Stimulated activated CD4-positive, alpha-beta T cell treated with anti-CD3 and anti-CD28 coated beads, Interleukin-4, amount 100 ng/mL, for 24 hours (primary cell): ENCODE measurements around the gene ITGB8.
"Not testable (repeated sequence)": the region's sequence is repeated elsewhere in the genome, so short reads cannot be mapped to it uniquely, and the experiment has no call there.

ENCODE experiments used
- DNase-seq: peaks from one replicate; pipeline ENCODE4 v3.0.0-alpha.2; 2020

The ITGB8 gene

GRCh38 chr7:20330239-20330927, at the start of gene ITGB8:
Gene ITGB8, plus strand, starts transcription at chr7:20330900. Its CDS starts 907 bp downstream, at chr7:20331807.
- DNase-seq = peak; percentile 68

- DNase-seq = no peak
These were observed 47.7 kb upstream of the ITGB8 start for GRCh38 chr7:20282959-20283358.

- no peak for DNase-seq
These were observed 47.3 kb upstream of the ITGB8 start for GRCh38 chr7:20283385-20283784.

GRCh38 chr7:20284003-20284770, 46.5 kb upstream of the ITGB8 start:
- DNase-seq = no peak

GRCh38 chr7:20284771-20285143, 45.9 kb upstream of the ITGB8 start:
- DNase-seq = no peak

GRCh38 chr7:20287317-20287716, 43.4 kb upstream of the ITGB8 start:
- DNase-seq = no peak

- no peak for DNase-seq
These were observed 42.7 kb upstream of the ITGB8 start for GRCh38 chr7:20288036-20288435.

GRCh38 chr7:20290505-20291111, 40.1 kb upstream of the ITGB8 start:
- no peak for DNase-seq

- no peak for DNase-seq
These were observed 37.4 kb upstream of the ITGB8 start for GRCh38 chr7:20293336-20293735.

GRCh38 chr7:20296444-20296843, 34.3 kb upstream of the ITGB8 start:
- DNase-seq = no peak

GRCh38 chr7:20296901-20297300, 33.8 kb upstream of the ITGB8 start:
- DNase-seq = no peak

GRCh38 chr7:20298486-20298901, 32.2 kb upstream of the ITGB8 start:
- no peak for DNase-seq

- no peak for DNase-seq
These were observed 31.6 kb upstream of the ITGB8 start for GRCh38 chr7:20299145-20299544.

- DNase-seq = no peak
These were observed 30.9 kb upstream of the ITGB8 start for GRCh38 chr7:20299647-20300312.

GRCh38 chr7:20301311-20301939, 29.3 kb upstream of the ITGB8 start:
- no peak for DNase-seq

- not testable (repeated sequence) for DNase-seq
These were observed 28.4 kb upstream of the ITGB8 start for GRCh38 chr7:20302300-20302699.

- DNase-seq = no peak
These were observed 27.8 kb upstream of the ITGB8 start for GRCh38 chr7:20302891-20303290.

GRCh38 chr7:20304366-20304765, 26.3 kb upstream of the ITGB8 start:
- DNase-seq = no peak

GRCh38 chr7:20305726-20306125, 25.0 kb upstream of the ITGB8 start:
- no peak for DNase-seq

- no peak for DNase-seq
These were observed 24.3 kb upstream of the ITGB8 start for GRCh38 chr7:20306180-20306946.

- no peak for DNase-seq
These were observed 23.6 kb upstream of the ITGB8 start for GRCh38 chr7:20307119-20307518.

- no peak for DNase-seq
These were observed 22.8 kb upstream of the ITGB8 start for GRCh38 chr7:20307901-20308300.
